HG03280 (cell line): ENCODE results near the gene CHSY3.

Experiments
- ATAC-seq: cut with Tn5 transposase; IDR thresholded peaks from one replicate; pipeline ENCODE4 v1.9.1; 2021; ENCODE audit warnings: mild to moderate bottlenecking, moderate library complexity; ENCODE audit not compliant: unreplicated experiment

CHSY3 gene

GRCh38 chr5:129904102-129904666, at the start of gene CHSY3:
Gene CHSY3 (plus strand): TSS chr5:129904465.
- no peak for ATAC-seq

DNA sequence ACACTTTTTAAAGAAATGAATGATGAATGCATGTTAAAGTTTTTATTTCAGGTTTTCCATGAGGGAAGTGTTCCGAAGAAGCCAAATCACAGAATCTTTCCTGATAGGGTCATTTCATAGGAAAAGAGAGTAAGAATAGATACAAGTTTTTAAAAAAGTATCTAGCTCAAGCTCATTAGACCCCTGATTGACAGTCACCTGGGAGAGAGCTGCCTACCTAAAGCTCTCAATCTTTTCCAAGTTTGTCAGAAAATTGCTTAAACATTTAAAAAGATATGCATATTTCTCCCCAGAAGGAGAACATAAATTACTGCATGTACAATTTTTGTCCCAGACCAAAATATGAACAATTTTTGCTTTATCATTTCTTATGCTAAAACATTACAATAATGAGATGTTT, 47.9 kb upstream of the CHSY3 start:
- ATAC-seq, result no peak

- ATAC-seq, result no peak
Measured at GRCh38 chr5:129857116-129857515, 47.1 kb upstream of the CHSY3 start.

GRCh38 chr5:129858131-129858675, 46.1 kb upstream of the CHSY3 start:
- no peak for ATAC-seq

DNA sequence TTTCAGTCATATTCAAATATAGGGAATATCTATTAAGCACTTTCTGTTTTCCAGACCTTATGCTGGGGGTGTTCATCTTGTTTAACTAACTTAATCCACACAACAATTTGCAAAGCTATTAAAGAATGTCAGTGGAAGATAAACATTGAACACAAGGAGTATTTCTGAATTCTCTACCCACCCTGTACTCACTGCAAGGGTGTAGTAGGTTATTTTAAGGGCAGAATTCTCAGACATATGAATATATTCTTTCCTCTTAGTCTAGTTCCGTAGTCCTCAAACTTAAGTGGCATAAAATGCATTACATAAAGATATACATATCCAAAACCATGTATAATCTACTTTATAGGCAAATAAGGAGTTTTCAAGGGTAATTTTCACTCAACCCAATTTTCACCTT, 19.9 kb upstream of the CHSY3 start:
- no peak for ATAC-seq

GRCh38 chr5:129899454-129899853, 4.8 kb upstream of the CHSY3 start:
- ATAC-seq, result no peak

GRCh38 chr5:129902816-129903215, 1.4 kb upstream of the CHSY3 start:
- ATAC-seq, result no peak

- no peak for ATAC-seq
Measured at GRCh38 chr5:129903466-129904101, 681 bp upstream of the CHSY3 start.

- no peak for ATAC-seq
Measured at GRCh38 chr5:129904667-129905472, 605 bp downstream of the CHSY3 start.

DNA sequence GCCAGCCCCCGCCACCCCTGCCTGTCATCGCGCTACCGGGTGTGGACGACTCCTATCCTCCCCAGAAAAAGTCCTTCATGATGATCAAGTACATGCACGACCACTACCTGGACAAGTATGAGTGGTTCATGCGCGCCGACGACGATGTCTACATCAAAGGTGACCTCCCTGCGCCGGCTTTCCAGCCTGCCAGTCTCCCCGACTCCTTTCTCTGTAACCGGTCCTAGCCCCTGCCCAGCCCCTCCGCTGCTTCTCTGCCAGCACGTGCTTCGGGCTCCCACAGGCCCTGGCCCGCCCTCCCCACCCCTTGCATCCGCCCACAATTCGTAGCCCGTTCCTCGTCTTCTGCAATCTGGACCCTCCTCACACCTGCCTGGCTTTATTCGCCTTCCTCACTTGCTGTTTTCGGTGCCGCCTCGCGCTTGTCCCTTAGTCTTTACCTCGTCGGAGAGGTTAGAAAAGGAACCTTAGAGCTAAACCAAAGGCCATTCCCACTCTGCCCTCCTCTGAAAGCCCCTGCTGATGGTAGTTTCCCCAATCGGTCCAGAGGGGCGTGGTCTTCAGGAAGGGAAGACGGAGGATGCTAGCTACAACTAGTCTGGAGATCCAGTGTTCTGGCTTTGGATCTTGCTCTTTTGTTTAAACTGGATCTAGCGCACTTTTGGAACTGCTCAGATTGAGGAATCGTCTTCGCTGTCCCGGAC, 1.4 kb downstream of the CHSY3 start:
- ATAC-seq, result no peak

DNA sequence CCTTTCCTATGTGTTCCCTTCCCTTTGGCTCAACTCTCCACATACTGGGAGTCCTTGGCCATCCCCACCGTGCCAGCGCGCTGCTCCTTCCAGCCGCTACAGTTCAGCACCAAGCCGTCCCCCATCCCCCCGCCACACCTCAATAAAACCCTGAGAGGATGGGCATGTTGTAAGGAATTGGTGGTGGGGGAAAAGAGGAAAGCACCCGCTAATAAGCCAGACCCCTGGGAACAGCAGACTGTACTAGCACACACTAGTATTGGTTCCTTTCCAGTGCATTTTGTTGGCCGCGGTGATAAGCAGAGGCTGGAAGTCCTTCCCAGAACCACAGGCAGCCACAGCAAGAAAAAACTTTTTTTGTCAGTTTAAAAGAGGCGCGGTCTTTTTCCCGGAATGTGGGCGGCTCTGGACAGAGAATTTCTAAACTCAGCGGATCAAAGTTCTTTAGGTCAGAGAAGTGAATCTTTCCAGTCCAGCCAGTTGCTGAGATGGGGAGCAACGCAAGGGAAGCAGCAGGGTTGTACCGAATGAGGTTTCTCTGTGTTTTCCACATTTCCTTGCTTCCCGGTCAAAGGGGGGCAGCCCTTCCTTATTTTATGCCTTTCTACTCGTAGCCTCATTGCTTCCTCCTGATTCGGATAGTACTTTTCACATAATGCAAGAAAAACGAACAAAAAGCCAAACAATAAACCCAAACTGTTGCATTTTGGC, 2.1 kb downstream of the CHSY3 start:
- ATAC-seq, result no peak

- peak; percentile 46 for ATAC-seq
Measured at GRCh38 chr5:129909225-129909624, 5.0 kb downstream of the CHSY3 start.

DNA sequence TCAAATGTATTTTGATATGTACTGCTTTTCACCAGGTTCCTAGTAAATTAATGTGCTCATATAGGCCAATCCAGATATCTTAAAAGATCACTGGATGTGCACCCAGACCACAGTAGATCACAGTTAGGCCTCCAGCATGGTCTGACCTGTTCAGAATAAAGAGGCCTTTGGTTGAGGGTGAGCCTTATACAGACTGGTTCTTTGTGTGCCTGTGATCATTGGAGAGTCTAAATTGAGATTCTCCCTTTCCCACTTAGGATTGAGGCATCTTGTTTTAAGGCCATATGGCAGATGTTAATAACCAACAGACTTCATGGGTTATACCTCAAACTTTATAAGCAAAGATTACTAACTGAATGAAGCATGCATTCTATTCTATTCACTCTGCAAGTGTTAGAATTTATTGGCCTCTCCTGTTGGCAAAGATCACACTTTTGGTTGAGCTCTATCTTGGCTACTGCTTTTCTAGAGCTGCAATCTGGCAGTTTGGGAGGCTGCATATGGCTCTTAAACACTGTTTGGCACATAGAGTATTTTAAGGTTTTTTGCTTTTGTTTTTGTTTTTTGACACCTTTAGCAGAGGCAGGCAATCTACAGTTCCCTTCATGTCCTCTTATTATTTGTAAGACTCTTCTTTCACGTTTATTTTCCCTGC, 8.5 kb downstream of the CHSY3 start:
- no peak for ATAC-seq

DNA sequence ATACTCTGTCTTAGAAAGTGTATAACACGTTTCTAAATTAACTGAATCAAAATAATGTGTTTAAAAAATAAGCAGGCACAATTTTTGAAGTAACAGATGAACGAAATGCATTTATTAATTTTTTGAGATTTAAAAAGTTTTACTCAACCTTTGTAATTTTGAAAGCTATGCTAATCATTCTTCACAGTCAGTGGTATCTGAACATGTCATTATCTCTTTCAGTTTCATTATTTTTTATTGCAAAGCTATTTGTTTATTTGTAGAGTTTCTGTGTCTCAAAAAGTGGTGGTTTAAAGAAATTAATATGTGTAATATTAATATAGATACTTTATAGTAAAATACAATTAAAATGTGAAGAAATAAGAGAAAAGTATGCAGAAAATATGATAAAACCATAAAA, 11.2 kb downstream of the CHSY3 start:
- no peak for ATAC-seq

- no peak for ATAC-seq
Measured at GRCh38 chr5:129917224-129917623, 13.0 kb downstream of the CHSY3 start.

DNA sequence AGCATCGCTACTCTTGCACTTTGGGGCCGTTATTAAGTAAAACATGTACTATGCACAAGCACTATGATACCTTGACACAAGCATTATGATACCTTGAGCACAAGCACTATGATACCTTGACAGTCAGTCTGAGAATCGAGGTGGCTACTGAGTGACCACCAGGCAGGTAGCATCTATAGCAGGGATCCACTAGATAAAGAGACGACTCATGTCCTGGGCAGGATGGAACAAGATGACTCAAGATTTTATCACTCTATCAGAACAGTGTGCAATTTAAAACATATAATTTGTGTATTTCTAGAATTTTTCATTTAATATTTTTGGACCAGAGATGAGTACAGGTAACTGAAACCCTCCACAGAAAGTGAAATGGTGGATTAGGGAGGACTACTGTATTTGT, 16.9 kb downstream of the CHSY3 start:
- no peak for ATAC-seq

DNA sequence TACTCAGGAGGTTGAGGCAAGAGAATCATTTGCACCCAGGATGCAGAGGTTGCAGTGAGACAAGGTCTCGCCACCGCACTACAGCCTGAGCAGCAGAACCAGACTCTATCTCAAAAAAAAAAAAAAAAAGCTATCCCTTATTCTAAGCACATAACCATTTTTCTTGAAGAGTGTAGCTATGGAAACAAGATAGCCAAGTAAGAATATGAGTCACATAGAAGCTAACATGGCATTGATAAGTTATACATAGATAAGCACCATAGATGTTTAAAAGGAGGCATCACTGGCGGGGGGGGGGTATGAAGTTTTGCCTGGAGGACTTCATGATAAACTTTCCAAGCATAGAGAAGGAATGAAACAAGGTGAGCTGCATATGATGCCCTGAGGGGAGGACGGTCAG, 26.0 kb downstream of the CHSY3 start:
- no peak for ATAC-seq

GRCh38 chr5:129935626-129936025, 31.4 kb downstream of the CHSY3 start:
- no peak for ATAC-seq

DNA sequence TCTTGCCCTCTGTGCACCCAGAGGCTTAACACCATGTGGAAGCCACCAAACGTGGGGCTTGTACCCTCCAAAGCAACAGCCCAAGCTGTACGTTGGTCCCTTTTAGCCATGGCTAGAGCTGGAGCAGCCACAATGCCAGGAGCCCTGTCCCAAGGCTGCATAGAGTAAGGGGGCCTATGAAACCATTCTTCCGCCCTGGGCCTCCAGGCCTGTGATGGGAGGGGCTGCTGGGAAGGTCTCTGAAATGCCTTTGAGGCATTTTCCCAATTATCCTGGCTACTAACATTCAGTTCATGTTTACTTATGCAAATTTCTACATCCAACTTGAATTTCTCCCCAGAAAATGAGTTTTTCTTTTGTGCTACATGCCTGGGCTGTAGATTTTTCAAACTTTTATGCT, 33.8 kb downstream of the CHSY3 start:
- ATAC-seq, result no peak

- no peak for ATAC-seq
Measured at GRCh38 chr5:129943936-129944335, 39.7 kb downstream of the CHSY3 start.
